ENCODE measurements around the gene WNT3A. TPM values are rescaled to one million over a fixed set of nuclear protein-coding genes. Genes with fewer than 3 reads are reported as not detected.
"Not testable (repeated sequence)": the region's sequence is repeated elsewhere in the genome, so short reads cannot be mapped to it uniquely, and the experiment has no call there.

The WNT3A gene
- polyA plus RNA-seq, 2 donors = 0.69 to 1.3 TPM

DNA sequence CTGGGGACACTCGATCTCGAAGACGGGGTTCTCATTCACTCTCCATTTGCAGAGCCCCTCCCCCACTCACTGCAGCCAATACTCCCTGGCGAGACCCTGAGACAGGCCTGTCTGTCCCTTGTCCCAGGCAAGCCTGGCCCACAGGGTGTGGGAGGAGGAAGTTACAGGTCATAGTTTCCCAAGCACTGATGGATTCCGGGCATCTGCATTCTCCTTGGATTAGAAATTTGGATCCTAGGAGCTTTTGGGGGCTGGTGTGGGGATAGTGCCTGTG is 11.3 kb downstream of the WNT3A start:
- Histone ChIP-seq H3K9me3 (ENCODE audit: control insufficient read depth in 2 of 2, insufficient read depth in 1 of 2, low read depth in 1 of 2, low read length in 1 of 2) (no peaks in the 10 kb centered on the region), H3K27ac (ENCODE audit: low read depth in 2 of 2, low read length in 1 of 2) (no peak overlapping the region)
- 76 to 90% methylated on average over 5 of the region's 5 CpGs for WGBS, 2 donors

DNA sequence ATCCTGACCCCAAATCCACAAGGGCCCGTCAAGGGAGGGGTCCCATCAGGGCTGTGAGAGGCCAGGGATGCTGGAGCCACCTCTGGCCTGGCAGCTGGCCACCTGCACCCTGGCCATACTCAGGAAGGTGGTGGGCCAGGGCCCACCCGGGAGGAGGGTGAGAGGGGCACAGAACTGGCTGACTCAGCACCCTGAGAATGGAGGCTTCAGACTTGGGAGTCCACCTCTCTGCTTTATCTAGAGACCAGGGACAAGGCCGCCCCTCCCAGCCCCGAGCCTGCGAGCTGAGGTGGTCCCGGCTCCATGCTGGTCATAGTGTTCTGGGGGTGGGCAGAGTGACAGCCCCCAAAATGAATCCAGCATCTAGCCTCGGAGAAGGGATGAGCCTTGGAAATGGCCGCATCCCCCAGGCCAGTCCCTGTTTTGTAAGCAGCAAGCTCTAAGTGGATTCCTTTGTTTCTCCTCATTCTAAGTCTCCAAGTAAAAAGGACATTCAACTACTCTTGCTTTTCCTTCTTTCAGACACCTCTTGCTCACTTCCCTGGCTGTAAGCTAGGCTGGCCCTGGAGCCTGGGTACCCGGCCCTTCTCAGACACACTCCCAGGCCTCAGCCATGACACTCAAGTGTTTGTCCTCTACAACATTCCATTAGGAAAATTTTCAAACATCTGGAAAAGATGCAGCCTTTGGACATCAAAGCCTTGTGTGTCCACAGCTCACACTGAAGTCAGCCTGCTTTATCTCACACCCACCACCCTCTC is 12.3 kb downstream of the WNT3A start:
- WGBS, 2 donors = 78 to 91% methylated on average over 9 of the region's 9 CpGs
- Histone ChIP-seq H3K4me1 (ENCODE audit: control insufficient read depth in 2 of 2, insufficient read depth in 2 of 2, low read length in 1 of 2) (peaks cover 6% of the 10 kb centered on the region in 2 donors), H3K4me3 (ENCODE audit: low read depth in 1 of 2, low read length in 2 of 2) (no peak overlapping the region), H3K27me3 (ENCODE audit: control insufficient read depth in 1 of 2, insufficient read depth in 2 of 2, low read length in 2 of 2) (no peaks in the 10 kb centered on the region), H3K36me3 (ENCODE audit: control insufficient read depth in 2 of 2, insufficient read depth in 2 of 2, low read length in 1 of 2) (no peaks in the 10 kb centered on the region), H3K27ac (ENCODE audit: low read depth in 2 of 2, low read length in 1 of 2) (no peak overlapping the region), H3K9me3 (ENCODE audit: control insufficient read depth in 2 of 2, insufficient read depth in 1 of 2, low read depth in 1 of 2, low read length in 1 of 2) (no peaks in the 10 kb centered on the region)

More for the DNA sequence above, 11.3 kb downstream of the WNT3A start:
- H3K4me1 ChIP-seq (ENCODE audit: control insufficient read depth in 2 of 2, insufficient read depth in 2 of 2, low read length in 1 of 2) = peaks cover 6 to 13% of the 10 kb centered on the region in 2 donors
- no peaks in the 10 kb centered on the region for H3K27me3 ChIP-seq (ENCODE audit: control insufficient read depth in 1 of 2, insufficient read depth in 2 of 2, low read length in 2 of 2)
- no peaks in the 10 kb centered on the region for H3K36me3 ChIP-seq (ENCODE audit: control insufficient read depth in 2 of 2, insufficient read depth in 2 of 2, low read length in 1 of 2)
- H3K4me3 ChIP-seq (ENCODE audit: low read depth in 1 of 2, low read length in 2 of 2) = no peak overlapping the region

DNA sequence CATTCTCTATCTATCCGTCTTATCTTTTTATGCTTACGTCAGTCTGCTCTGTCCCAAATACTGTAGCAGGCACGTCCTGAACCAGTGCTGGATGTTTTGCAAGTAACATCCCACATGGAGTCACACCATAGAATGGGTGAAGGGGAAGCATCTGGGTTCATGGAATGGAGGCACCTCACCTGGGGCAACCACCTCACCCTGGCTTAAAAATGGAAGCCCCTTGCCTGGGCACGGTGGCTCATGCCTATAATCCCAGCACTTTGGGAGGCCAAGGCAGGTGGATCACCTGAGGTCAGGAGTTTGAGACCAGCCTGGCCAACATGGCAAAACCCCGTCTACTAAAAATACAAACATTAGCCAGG is 12.9 kb downstream of the WNT3A start:
- not testable (repeated sequence) for H3K27me3 ChIP-seq (ENCODE audit: control insufficient read depth in 1 of 2, insufficient read depth in 2 of 2, low read length in 2 of 2); H3K36me3 ChIP-seq (ENCODE audit: control insufficient read depth in 2 of 2, insufficient read depth in 2 of 2, low read length in 1 of 2); H3K27ac ChIP-seq (ENCODE audit: low read depth in 2 of 2, low read length in 1 of 2); H3K4me3 ChIP-seq (ENCODE audit: low read depth in 1 of 2, low read length in 2 of 2); H3K4me1 ChIP-seq (ENCODE audit: control insufficient read depth in 2 of 2, insufficient read depth in 2 of 2, low read length in 1 of 2); H3K9me3 ChIP-seq (ENCODE audit: control insufficient read depth in 2 of 2, insufficient read depth in 1 of 2, low read depth in 1 of 2, low read length in 1 of 2)
- WGBS, 2 donors = 91% methylated on average over 5 of the region's 5 CpGs

DNA sequence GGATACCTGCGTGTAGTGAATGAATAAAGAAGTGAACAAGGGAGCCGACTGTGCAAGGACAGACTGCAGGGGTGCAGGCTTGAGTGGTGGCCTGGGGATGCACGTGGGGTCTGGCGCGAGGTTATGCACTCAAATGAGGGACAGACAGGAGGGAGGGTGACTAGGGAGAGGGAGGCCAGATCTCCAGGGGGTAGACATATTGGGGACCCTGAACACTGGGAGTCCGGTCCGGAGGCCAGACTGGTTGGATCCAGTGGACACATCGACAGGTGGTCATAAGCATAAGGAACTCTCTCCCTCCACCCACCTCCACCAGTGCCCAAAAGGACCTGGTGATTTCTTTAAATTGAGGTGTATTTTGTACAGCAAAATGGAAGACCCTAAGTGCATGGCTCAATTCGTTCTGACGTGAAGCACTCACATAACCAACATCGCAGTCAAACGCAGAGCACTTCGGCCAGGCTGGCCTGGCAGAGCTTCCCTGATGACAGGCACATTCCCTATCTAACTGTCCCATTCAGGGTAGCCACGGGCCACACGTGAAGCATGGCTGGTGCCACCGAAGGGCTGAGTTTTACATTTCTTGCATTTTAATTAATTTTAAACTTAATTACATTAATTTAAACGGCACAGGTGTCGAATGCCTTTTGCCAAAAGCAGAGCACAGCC is 14.0 kb downstream of the WNT3A start:
- no peaks in the 10 kb centered on the region for H3K27me3 ChIP-seq (ENCODE audit: control insufficient read depth in 1 of 2, insufficient read depth in 2 of 2, low read length in 2 of 2)
- H3K4me1 ChIP-seq (ENCODE audit: control insufficient read depth in 2 of 2, insufficient read depth in 2 of 2, low read length in 1 of 2) = peaks cover 0 to 3% of the 10 kb centered on the region in 2 donors
- WGBS, 2 donors = 85 to 88% methylated on average over 18 of the region's 18 CpGs
- no peak overlapping the region for H3K27ac ChIP-seq (ENCODE audit: low read depth in 2 of 2, low read length in 1 of 2)
- H3K9me3 ChIP-seq (ENCODE audit: control insufficient read depth in 2 of 2, insufficient read depth in 1 of 2, low read depth in 1 of 2, low read length in 1 of 2) = no peaks in the 10 kb centered on the region
- H3K4me3 ChIP-seq (ENCODE audit: low read depth in 1 of 2, low read length in 2 of 2) = no peak overlapping the region
- H3K36me3 ChIP-seq (ENCODE audit: control insufficient read depth in 2 of 2, insufficient read depth in 2 of 2, low read length in 1 of 2) = no peaks in the 10 kb centered on the region

DNA sequence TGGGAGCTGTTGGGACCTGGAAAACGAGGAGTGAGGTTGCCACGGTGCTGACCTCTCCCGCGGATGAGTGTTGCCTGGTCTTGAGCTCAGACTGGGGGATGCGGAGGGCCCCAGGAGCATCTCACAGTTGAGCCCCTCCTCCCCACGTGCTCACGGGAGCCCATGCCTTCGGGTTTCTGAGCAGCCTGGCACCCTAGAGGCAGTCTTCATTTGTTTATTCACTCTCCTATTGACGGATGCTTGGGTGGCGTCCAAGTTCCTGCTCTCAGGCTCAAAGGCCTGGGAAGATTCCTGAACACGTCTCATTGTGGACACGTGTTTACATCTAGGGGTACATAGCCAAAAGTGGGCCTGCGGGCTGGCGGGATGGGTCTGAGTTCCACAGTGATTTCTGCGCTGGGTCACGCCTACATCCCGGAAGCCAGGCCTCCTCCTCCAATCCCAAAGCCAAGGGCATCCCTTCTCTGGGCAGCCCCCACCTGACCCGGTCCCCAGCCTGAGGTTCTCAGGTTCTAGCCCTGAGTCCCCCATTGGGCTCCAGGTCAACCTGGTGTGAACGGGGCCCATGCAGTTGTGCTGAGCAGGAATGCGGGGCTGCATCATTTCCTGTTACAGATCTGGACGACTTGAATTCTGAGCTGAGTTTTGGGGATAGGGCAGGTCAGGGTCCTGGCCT is 14.7 kb downstream of the WNT3A start:
- no peaks in the 10 kb centered on the region for H3K9me3 ChIP-seq (ENCODE audit: control insufficient read depth in 2 of 2, insufficient read depth in 1 of 2, low read depth in 1 of 2, low read length in 1 of 2)
- H3K27ac ChIP-seq (ENCODE audit: low read depth in 2 of 2, low read length in 1 of 2) = no peak overlapping the region
- no peaks in the 10 kb centered on the region for H3K36me3 ChIP-seq (ENCODE audit: control insufficient read depth in 2 of 2, insufficient read depth in 2 of 2, low read length in 1 of 2)
- H3K27me3 ChIP-seq (ENCODE audit: control insufficient read depth in 1 of 2, insufficient read depth in 2 of 2, low read length in 2 of 2) = no peaks in the 10 kb centered on the region
- 50 to 51% methylated on average over 21 of the region's 21 CpGs for WGBS, 2 donors
- H3K4me1 ChIP-seq (ENCODE audit: control insufficient read depth in 2 of 2, insufficient read depth in 2 of 2, low read length in 1 of 2) = peaks cover 0 to 3% of the 10 kb centered on the region in 2 donors
- no peak overlapping the region for H3K4me3 ChIP-seq (ENCODE audit: low read depth in 1 of 2, low read length in 2 of 2)

DNA sequence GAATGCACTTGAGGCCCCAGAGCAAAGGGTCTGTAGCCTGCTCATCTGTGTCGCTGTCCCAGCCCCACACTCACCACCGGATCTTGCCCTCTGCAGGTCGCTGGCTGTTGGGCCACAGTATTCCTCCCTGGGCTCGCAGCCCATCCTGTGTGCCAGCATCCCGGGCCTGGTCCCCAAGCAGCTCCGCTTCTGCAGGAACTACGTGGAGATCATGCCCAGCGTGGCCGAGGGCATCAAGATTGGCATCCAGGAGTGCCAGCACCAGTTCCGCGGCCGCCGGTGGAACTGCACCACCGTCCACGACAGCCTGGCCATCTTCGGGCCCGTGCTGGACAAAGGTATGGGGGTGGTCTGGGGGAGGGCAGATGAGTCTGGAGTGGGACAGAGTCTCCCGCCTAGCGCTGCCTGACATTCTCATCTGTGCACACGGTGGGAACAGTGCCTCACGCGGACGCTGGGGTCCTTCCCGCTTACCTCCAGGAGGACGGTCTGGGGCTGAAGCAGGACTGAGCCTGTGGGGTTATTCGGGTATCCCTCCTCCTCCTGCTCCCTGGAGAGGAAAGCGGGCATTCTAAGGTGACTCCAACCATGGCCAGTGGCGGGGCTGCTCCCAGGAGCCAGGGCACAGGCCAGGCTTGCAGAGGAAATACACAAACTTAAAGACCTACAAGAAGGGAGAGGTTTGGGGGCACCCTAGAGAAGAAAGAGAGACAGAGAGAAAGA is 15.9 kb downstream of the WNT3A start:
- Histone ChIP-seq H3K36me3 (ENCODE audit: control insufficient read depth in 2 of 2, insufficient read depth in 2 of 2, low read length in 1 of 2) (no peaks in the 10 kb centered on the region), H3K4me3 (ENCODE audit: low read depth in 1 of 2, low read length in 2 of 2) (no peak overlapping the region), H3K4me1 (ENCODE audit: control insufficient read depth in 2 of 2, insufficient read depth in 2 of 2, low read length in 1 of 2) (peaks cover 0 to 3% of the 10 kb centered on the region in 2 donors), H3K9me3 (ENCODE audit: control insufficient read depth in 2 of 2, insufficient read depth in 1 of 2, low read depth in 1 of 2, low read length in 1 of 2) (no peaks in the 10 kb centered on the region), H3K27me3 (ENCODE audit: control insufficient read depth in 1 of 2, insufficient read depth in 2 of 2, low read length in 2 of 2) (no peaks in the 10 kb centered on the region), H3K27ac (ENCODE audit: low read depth in 2 of 2, low read length in 1 of 2) (no peak overlapping the region)
- WGBS, 2 donors = 89 to 91% methylated on average over 28 of the region's 28 CpGs

DNA sequence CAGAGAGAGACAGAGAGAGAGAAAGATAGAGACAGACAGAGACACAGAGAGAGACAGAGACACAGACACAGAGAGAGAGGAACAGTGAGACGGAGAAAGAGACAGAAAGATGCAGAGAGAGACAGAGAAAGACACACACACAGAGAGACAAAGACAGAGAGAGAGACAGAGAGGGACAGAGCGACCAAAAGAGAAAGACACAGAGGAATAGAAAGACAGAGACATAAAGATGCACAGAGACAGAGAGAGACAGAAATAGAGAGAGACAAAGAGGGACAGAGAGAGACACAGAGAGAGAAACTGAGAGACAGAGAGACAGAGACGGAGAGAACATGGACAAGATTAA is 16.5 kb downstream of the WNT3A start:
- H3K36me3 ChIP-seq (ENCODE audit: control insufficient read depth in 2 of 2, insufficient read depth in 2 of 2, low read length in 1 of 2) = no peaks in the 10 kb centered on the region
- WGBS, 2 donors = 81 to 87% methylated on average over 3 of the region's 3 CpGs
- H3K4me3 ChIP-seq (ENCODE audit: low read depth in 1 of 2, low read length in 2 of 2) = no peak overlapping the region
- no peaks in the 10 kb centered on the region for H3K27me3 ChIP-seq (ENCODE audit: control insufficient read depth in 1 of 2, insufficient read depth in 2 of 2, low read length in 2 of 2)
- H3K27ac ChIP-seq (ENCODE audit: low read depth in 2 of 2, low read length in 1 of 2) = no peak overlapping the region
- no peaks in the 10 kb centered on the region for H3K9me3 ChIP-seq (ENCODE audit: control insufficient read depth in 2 of 2, insufficient read depth in 1 of 2, low read depth in 1 of 2, low read length in 1 of 2)
- peaks cover 0 to 3% of the 10 kb centered on the region in 2 donors for H3K4me1 ChIP-seq (ENCODE audit: control insufficient read depth in 2 of 2, insufficient read depth in 2 of 2, low read length in 1 of 2)

DNA sequence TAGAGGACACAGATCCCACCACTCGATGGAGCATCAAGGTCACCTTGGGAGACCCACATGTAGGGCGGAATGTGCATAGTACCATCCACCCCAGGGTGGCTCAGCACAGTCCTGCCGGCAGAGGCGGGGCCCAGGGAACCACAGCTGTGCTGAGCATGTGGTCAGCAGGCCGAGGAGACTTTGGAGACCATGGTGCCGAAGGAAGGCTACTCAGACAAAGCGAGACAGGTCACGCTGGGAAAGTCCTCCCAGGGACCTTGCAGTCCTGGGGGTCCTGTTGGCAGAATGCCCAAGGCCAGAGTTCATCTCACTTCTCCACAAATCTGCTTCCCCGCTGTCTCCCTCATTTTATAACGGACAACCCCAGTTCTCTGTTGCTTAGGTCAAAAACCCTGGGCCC is 22.5 kb downstream of the WNT3A start:
- Histone ChIP-seq H3K4me1 (ENCODE audit: control insufficient read depth in 2 of 2, insufficient read depth in 2 of 2, low read length in 1 of 2) (peaks cover 0 to 2% of the 10 kb centered on the region in 2 donors), H3K4me3 (ENCODE audit: low read depth in 1 of 2, low read length in 2 of 2) (no peak overlapping the region), H3K27ac (ENCODE audit: low read depth in 2 of 2, low read length in 1 of 2) (no peak overlapping the region), H3K36me3 (ENCODE audit: control insufficient read depth in 2 of 2, insufficient read depth in 2 of 2, low read length in 1 of 2) (no peaks in the 10 kb centered on the region), H3K27me3 (ENCODE audit: control insufficient read depth in 1 of 2, insufficient read depth in 2 of 2, low read length in 2 of 2) (no peaks in the 10 kb centered on the region), H3K9me3 (ENCODE audit: control insufficient read depth in 2 of 2, insufficient read depth in 1 of 2, low read depth in 1 of 2, low read length in 1 of 2) (no peaks in the 10 kb centered on the region)
- 90 to 92% methylated on average over 10 of the region's 10 CpGs for WGBS, 2 donors

DNA sequence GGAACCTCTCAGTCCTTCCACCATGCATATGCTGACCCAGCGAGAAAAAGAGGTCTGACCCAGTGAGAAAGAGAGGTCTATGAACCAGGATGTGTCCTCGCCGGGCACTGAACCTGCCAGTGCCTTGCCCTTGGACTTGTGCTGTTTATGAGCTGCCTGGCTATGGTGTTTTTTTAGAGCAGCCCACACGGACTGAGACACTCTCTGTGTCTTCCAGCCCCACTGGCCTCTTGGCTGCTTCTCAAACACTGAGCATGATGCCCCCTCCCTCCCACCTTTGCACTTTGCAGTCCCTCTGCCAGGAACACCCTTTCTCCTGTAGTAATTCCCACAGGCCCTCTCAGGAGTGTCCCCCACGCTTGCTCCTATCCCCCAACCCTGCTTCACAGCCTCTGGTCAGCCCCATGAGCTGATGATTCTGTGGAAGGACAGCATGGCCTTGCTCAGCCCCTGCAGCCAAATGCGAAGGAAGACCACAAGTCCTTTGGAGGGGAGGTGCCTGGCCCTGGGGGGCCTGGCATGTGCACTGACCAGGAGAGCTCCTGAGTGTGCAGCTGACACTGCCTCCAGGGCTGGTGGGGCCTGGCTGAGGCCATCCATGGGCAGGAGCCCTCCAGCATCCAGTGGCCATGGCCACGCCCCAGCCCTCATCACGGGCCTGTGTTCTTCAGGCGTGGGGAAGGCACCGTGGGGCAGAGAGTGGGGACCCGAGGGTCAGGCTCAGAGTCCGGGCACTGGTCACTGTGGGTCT is 23.8 kb downstream of the WNT3A start:
- 87 to 88% methylated on average over 12 of the region's 12 CpGs for WGBS, 2 donors
- H3K4me1 ChIP-seq (ENCODE audit: control insufficient read depth in 2 of 2, insufficient read depth in 2 of 2, low read length in 1 of 2) = peaks cover 0 to 2% of the 10 kb centered on the region in 2 donors
- H3K27ac ChIP-seq (ENCODE audit: low read depth in 2 of 2, low read length in 1 of 2) = no peak overlapping the region
- H3K9me3 ChIP-seq (ENCODE audit: control insufficient read depth in 2 of 2, insufficient read depth in 1 of 2, low read depth in 1 of 2, low read length in 1 of 2) = no peaks in the 10 kb centered on the region
- H3K4me3 ChIP-seq (ENCODE audit: low read depth in 1 of 2, low read length in 2 of 2) = no peak overlapping the region
- H3K27me3 ChIP-seq (ENCODE audit: control insufficient read depth in 1 of 2, insufficient read depth in 2 of 2, low read length in 2 of 2) = no peaks in the 10 kb centered on the region
- no peaks in the 10 kb centered on the region for H3K36me3 ChIP-seq (ENCODE audit: control insufficient read depth in 2 of 2, insufficient read depth in 2 of 2, low read length in 1 of 2)

Data from esophagus (tissue), 2 donors.